Daoy (cell line): Measurements from ENCODE around the gene ALKBH3. TPM values are rescaled to one million over a fixed set of nuclear protein-coding genes. Genes with fewer than 3 reads are reported as not detected.

Experiments used
- DNase-seq: peaks from one replicate; pipeline ENCODE4 v3.0.0-alpha.2; 2015; ENCODE audit warnings: low read depth
- total RNA-seq: library from RNA; depleted of rRNA; stranded (reverse); fragments of >200 nt; shearing (Covaris generic); gene quantifications from 2 replicates; pipeline ENCODE4 v1.2.3, GENCODE V29; 2014; rRNA removed

Gene ALKBH3
- total RNA-seq, 1 experiment from 2014 or later: 26.7 TPM

- no peak for DNase-seq
Observed at GRCh38 chr11:43959321-43959995, 78.8 kb downstream of the ALKBH3 start.

DNA sequence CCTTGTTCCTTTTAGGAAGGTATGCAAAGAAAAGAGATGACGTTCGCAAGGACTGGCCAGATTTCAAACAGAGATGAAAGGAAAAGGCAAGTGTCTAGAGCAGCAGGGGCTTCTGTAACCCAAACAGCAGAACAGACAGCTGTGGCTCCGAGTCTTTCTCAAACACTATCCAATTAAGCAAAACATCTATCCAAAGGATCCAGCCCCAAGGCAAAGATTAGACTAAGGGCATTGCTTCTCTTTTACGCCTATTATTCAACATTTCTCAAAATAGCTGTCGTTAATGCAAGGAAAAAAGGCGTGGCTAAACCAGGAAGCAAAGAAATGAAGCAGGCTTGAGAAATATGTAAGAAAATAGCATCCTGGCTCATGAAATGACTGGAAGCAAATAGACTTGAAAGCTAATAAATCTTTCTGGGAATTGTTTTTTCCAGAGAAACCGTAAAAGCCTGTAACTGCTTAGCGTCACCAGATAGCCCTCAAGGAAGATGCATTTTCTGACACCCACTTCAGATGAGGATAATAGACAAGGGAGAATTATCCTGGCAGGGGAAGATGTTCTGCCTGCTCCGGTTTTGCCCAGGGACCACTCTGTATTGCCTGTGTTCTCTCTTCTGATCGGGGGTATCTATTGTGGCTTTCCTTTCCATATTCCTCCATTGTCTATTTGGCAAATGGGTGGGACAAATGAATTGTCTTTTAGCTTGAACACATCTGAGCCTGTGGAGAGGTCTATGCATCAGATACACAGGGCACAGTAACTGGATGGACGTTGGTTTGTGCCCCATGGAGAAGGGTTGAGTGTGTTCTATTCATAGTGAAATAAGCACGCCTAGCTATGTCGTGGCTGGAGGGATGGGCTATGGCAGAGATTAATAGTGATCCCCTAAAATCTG lies 82.0 kb downstream of the ALKBH3 start:
- DNase-seq: no peak

DNA sequence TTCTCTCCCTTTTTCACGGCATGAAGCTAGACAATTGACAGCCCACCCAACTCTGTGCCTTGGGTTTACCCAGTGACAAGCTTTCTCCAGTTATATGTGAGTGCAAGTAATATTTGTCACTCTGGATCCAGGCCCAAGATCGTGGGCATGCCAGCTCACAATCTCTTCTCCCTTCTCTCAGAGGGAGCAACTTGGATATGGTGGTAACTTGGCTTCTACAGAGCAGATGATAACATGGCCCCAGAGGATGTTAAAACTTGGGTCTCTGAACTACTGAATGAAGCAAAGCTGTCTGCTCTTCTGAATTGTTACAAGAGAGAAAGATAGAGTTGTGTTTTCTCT lies 82.6 kb downstream of the ALKBH3 start:
- no peak for DNase-seq

- DNase-seq: no peak
Observed at GRCh38 chr11:43967661-43968060, 87.0 kb downstream of the ALKBH3 start.

DNA sequence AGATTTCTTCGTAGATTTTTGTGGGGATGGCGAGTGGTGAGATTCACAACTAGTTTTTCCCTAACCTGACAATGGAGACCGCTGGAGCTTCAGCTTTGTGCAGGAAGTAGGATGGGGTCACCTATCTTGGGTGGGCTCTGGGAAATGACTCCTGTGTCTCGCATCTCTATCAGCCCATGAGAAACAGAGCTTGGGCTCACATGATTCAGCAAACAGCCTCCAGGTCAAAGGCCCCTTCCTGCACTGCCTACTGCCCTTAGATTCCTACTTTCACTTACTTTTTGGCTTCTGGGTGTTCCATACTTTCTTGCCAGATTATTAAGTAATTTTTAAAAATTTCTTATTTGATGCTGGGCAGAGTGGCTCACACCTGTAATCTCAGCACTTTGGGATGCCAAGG lies 88.1 kb downstream of the ALKBH3 start:
- DNase-seq: no peak

GRCh38 chr11:43969543-43969942 lies 88.9 kb downstream of the ALKBH3 start:
- DNase-seq: no peak

Other genes with a start within 250 kb of the ALKBH3 start
- gene HSD17B12, start 200.1 kb upstream of the ALKBH3 start, total RNA-seq: 71.1 and 107 TPM in 2 replicates
- 0.80 and 1.1 TPM in 2 replicates for gene C11orf96, start 61.8 kb downstream of the ALKBH3 start, total RNA-seq
- not detected in 2 replicates for gene ACCSL, start 167.2 kb downstream of the ALKBH3 start, total RNA-seq
- 0.51 and 5.2 TPM in 2 replicates for gene ACCS, start 185.4 kb downstream of the ALKBH3 start, total RNA-seq
- gene EXT2, start 214.8 kb downstream of the ALKBH3 start, total RNA-seq: 76.7 and 87.0 TPM in 2 replicates